Measurements from ENCODE around the gene TNFRSF1A. TPM values are rescaled to one million over a fixed set of nuclear protein-coding genes. Genes with fewer than 3 reads are reported as not detected.

The TNFRSF1A gene
- total and polyA plus RNA-seq, 2 donors from 2014 or later: 99.6 to 186 TPM

DNA sequence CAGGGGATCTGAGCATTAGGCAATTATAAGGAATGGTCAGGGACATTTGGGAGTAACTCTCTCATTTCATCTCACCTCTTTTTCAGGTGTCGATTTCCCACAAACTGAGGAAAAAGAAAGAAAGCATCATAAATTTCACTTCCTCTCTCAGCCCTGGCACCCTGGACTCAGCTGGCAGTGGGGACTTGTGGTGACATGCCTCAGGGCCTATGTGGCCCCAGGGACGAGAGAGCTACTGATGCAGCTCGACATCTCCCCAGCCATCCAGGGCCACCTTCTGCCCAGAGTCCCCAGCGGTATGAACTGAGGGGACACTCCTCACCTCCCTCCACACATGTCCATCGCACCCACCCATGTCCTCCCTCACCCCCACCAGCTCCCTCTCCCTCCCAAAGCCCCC lies 11.7 kb downstream of the TNFRSF1A start:
- Histone ChIP-seq H3K36me3 (ENCODE audit: control insufficient read depth in 2 of 3, insufficient read depth in 3 of 3, low read length in 3 of 3) (peaks cover 12 to 62% (median 36%) of the 10 kb centered on the region in 3 donors), H3K27ac (ENCODE audit: low read depth in 2 of 2, low read length in 2 of 2) (peak overlapping the region; percentile 45 to 63), H3K4me1 (ENCODE audit: control insufficient read depth in 2 of 3, insufficient read depth in 2 of 3, low read depth in 1 of 3, low read length in 3 of 3) (peaks cover 0 to 48% (median 22%) of the 10 kb centered on the region in 3 donors), H3K9me3 (ENCODE audit: control insufficient read depth in 2 of 3, insufficient read depth in 1 of 3, low read length in 3 of 3) (no peaks in the 10 kb centered on the region), H3K27me3 (ENCODE audit: control insufficient read depth, insufficient read depth, low read length) (no peaks in the 10 kb centered on the region), H3K4me3 (ENCODE audit: low read length in 3 of 3) (no peak overlapping the region), H3K9ac (ENCODE audit: low read length in 3 of 3) (peak overlapping the region in 1 of 3 donors; percentile 4)
- peak in 1 of 5 donors; percentile 71 for DNase-seq
- no peak for FAIRE-seq
- no peak for TF ChIP-seq CTCF (IDR thresholded peaks at IDR 0.05; ENCODE audit: borderline replicate concordance, extremely low read depth, insufficient read depth)
- intact Hi-C loops (cut with DNase I): loop anchor here (10.0 kb wide), 1 partner anchor 125 kb away; the partner anchor contains the start of gene TAPBPL

GRCh38 chr12:6329703-6330064 lies 12.2 kb downstream of the TNFRSF1A start:
- Histone ChIP-seq H3K9ac (ENCODE audit: low read length in 3 of 3) (no peak overlapping the region), H3K27me3 (ENCODE audit: control insufficient read depth, insufficient read depth, low read length) (no peaks in the 10 kb centered on the region), H3K9me3 (ENCODE audit: control insufficient read depth in 2 of 3, insufficient read depth in 1 of 3, low read length in 3 of 3) (no peaks in the 10 kb centered on the region), H3K4me3 (ENCODE audit: low read length in 3 of 3) (no peak overlapping the region), H3K27ac (ENCODE audit: low read depth in 2 of 2, low read length in 2 of 2) (peak overlapping the region in 1 of 2 donors; percentile 45), H3K4me1 (ENCODE audit: control insufficient read depth in 2 of 3, insufficient read depth in 2 of 3, low read depth in 1 of 3, low read length in 3 of 3) (peaks cover 0 to 45% (median 20%) of the 10 kb centered on the region in 3 donors), H3K36me3 (ENCODE audit: control insufficient read depth in 2 of 3, insufficient read depth in 3 of 3, low read length in 3 of 3) (peaks cover 12 to 62% (median 33%) of the 10 kb centered on the region in 3 donors)
- FAIRE-seq: no peak
- no peak for TF ChIP-seq CTCF (IDR thresholded peaks at IDR 0.05; ENCODE audit: borderline replicate concordance, extremely low read depth, insufficient read depth)
- intact Hi-C loops (cut with DNase I): loop anchor here (5.0 to 10.0 kb wide), 2 partner anchors 53 to 125 kb away; partner anchors contain the start of genes LTBR and TAPBPL
- DNase-seq: peak in 2 of 5 donors; percentile 62 to 69

DNA sequence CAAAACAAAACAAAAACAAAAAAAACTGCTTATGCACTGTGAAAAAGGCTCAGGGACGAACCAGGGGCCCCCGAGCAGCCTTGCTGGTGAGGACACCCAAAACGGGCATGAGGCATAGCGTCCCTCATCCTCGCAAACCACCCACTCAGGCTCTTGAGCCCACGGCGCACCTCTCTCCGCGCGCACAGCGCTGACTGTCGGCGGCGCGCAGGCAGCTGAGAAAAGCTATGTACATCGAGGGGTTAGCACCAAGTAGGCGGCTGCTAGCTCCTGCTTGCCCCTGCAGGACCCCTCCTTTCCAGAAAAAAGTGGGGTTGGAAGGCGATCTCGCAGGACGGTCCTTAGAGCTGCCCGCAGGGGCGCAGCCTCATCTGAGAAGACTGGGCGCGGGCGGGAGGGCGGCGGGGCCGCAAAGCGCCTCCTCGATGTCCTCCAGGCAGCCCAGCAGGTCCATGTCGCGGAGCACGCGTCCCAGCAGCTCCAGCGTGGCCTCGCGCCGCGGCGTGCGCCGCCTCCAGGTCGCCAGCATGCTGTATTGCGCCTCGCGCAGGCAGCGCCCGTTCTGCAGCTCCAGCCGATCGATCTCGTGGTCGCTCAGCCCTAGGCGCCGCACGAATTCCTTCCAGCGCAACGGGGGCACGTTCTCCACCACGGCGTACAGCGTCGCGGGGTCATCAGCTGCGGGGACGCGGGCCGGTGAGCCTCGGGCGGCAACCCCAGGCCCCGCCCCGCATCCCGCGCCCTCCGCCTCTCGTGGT lies 12.8 kb downstream of the TNFRSF1A start:
- peaks cover 0 to 44% (median 23%) of the 10 kb centered on the region in 3 donors for H3K4me1 ChIP-seq (ENCODE audit: control insufficient read depth in 2 of 3, insufficient read depth in 2 of 3, low read depth in 1 of 3, low read length in 3 of 3)
- no peak overlapping the region for H3K4me3 ChIP-seq (ENCODE audit: low read length in 3 of 3)
- H3K9ac ChIP-seq (ENCODE audit: low read length in 3 of 3): no peak overlapping the region
- TF ChIP-seq CTCF (IDR thresholded peaks at IDR 0.05; ENCODE audit: borderline replicate concordance, extremely low read depth, insufficient read depth): no peak
- H3K27ac ChIP-seq (ENCODE audit: low read depth in 2 of 2, low read length in 2 of 2): no peak overlapping the region
- no peaks in the 10 kb centered on the region for H3K27me3 ChIP-seq (ENCODE audit: control insufficient read depth, insufficient read depth, low read length)
- H3K36me3 ChIP-seq (ENCODE audit: control insufficient read depth in 2 of 3, insufficient read depth in 3 of 3, low read length in 3 of 3): peaks cover 12 to 61% (median 32%) of the 10 kb centered on the region in 3 donors
- intact Hi-C loops (cut with DNase I): loop anchor here (5.0 kb wide), 1 partner anchor 53 kb away; the partner anchor contains the start of gene LTBR
- H3K9me3 ChIP-seq (ENCODE audit: control insufficient read depth in 2 of 3, insufficient read depth in 1 of 3, low read length in 3 of 3): no peaks in the 10 kb centered on the region
- no peak for FAIRE-seq
- peak in 4 of 5 donors; percentile 48 to 74 (median 58) for DNase-seq

Measured in kidney (tissue), 14 donors.